GM19468 (cell line): ENCODE measurements around the gene PXMP2.
A peak's percentile ranks its signal among the peaks of the same experiment; 100 is the strongest.

Experiments used
- ATAC-seq: cut with Tn5 transposase; IDR thresholded peaks from one replicate; pipeline ENCODE4 v1.9.1; 2021; ENCODE audit warnings: mild to moderate bottlenecking, moderate library complexity, moderate number of reproducible peaks; ENCODE audit not compliant: unreplicated experiment; ENCODE audit errors: extremely low read depth

Gene PXMP2

GRCh38 chr12:132687211-132688164, at the start of gene PXMP2, which contains the start of gene POLE:
TSS of gene PXMP2 (plus strand) at chr12:132687587. CDS start at chr12:132687671, 84 bp downstream.
TSS of gene POLE (minus strand) at chr12:132687342. CDS start at chr12:132687315, 27 bp downstream.
- peak; percentile 72 for ATAC-seq

GRCh38 chr12:132637811-132638210, 49.6 kb upstream of the PXMP2 start:
- ATAC-seq: no peak

- ATAC-seq: no peak
Observed at GRCh38 chr12:132638541-132639408, 48.6 kb upstream of the PXMP2 start.

GRCh38 chr12:132639956-132640520, 47.3 kb upstream of the PXMP2 start:
- ATAC-seq: no peak

GRCh38 chr12:132640936-132641335, 46.5 kb upstream of the PXMP2 start:
- no peak for ATAC-seq

GRCh38 chr12:132641811-132642650, 45.4 kb upstream of the PXMP2 start:
- no peak for ATAC-seq

- no peak for ATAC-seq
Observed at GRCh38 chr12:132642846-132643835, 44.2 kb upstream of the PXMP2 start.

GRCh38 chr12:132646850-132647249, 40.5 kb upstream of the PXMP2 start:
- no peak for ATAC-seq

- no peak for ATAC-seq
Observed at GRCh38 chr12:132647858-132648257, 39.5 kb upstream of the PXMP2 start.

GRCh38 chr12:132648616-132649225, 38.7 kb upstream of the PXMP2 start:
- no peak for ATAC-seq

- no peak for ATAC-seq
Observed at GRCh38 chr12:132649226-132649945, 38.0 kb upstream of the PXMP2 start.

- ATAC-seq: no peak
Observed at GRCh38 chr12:132651444-132652100, 35.8 kb upstream of the PXMP2 start.

- no peak for ATAC-seq
Observed at GRCh38 chr12:132653567-132654290, 33.7 kb upstream of the PXMP2 start.

GRCh38 chr12:132657004-132657727, 30.2 kb upstream of the PXMP2 start:
- ATAC-seq: no peak

GRCh38 chr12:132658149-132658894, 29.1 kb upstream of the PXMP2 start:
- ATAC-seq: no peak
